ENCODE measurements around the gene XYLT1. TPM values are rescaled to one million over a fixed set of nuclear protein-coding genes. Genes with fewer than 3 reads are reported as not detected.

The XYLT1 gene
- total RNA-seq, 3 donors from 2014 or later (not counting 1 experiment from before 2014, with no cell fraction given) = 40.9 to 55.5 (median 43.8) TPM

DNA sequence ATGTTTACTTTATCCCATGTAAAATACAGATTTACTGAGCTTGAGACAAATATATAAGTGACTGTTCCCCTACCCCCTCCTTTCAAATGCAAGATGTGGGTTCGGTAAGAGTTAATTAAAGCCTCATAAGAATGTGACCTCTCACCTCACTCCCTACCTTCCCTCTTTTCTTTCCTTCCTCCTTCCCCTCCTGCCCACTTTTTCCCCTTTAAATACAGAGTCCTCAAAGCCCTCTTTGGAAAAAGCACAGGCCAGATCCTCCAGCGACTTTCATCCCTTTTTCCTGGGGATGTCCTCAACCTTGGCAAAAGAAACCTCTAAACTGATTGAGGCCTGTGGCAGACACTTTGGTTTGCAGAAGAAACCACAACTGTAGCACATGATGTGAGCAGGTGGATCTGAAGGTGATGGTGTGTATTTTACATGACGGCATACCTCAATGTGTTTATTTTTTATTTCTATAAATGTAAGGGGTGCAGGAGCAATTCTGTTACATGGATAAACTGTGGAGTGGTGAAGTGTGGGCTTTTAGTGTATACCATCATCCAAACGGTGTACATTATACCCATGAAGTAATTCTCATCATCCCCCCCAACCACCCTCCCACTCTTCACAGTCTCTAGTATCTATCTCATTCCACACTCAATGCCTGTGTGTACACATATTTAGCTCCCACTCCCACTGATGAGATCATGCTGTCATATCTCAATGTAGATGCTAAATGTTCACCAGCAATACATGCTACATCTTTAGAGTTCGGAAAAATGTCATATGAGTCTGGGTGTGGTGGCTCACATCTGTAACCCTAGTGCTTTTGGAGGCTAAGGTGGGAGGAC lies 77.7 kb downstream of the XYLT1 start:
- H3K9me3 Mint-ChIP-seq = no peaks in the 10 kb centered on the region
- no peaks in the 10 kb centered on the region for H3K27me3 Mint-ChIP-seq (ENCODE audit: low read depth in 2 of 2)
- H3K4me3 ChIP-seq (ENCODE audit: low read length) = no peak overlapping the region
- H3K4me1 Mint-ChIP-seq = peaks cover 46 to 66% of the 10 kb centered on the region in 2 donors
- TF ChIP-seq, protein P1, sequence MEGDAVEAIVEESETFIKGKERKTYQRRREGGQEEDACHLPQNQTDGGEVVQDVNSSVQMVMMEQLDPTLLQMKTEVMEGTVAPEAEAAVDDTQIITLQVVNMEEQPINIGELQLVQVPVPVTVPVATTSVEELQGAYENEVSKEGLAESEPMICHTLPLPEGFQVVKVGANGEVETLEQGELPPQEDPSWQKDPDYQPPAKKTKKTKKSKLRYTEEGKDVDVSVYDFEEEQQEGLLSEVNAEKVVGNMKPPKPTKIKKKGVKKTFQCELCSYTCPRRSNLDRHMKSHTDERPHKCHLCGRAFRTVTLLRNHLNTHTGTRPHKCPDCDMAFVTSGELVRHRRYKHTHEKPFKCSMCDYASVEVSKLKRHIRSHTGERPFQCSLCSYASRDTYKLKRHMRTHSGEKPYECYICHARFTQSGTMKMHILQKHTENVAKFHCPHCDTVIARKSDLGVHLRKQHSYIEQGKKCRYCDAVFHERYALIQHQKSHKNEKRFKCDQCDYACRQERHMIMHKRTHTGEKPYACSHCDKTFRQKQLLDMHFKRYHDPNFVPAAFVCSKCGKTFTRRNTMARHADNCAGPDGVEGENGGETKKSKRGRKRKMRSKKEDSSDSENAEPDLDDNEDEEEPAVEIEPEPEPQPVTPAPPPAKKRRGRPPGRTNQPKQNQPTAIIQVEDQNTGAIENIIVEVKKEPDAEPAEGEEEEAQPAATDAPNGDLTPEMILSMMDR (IDR thresholded peaks at IDR 0.05) = no peak
- no peaks in the 10 kb centered on the region for H3K9me3 ChIP-seq (ENCODE audit: control insufficient read depth, insufficient read depth, low read length)
- 52% methylated on average over 5 of the region's 5 CpGs for WGBS (ENCODE audit: insufficient coverage)
- ATAC-seq (peak in 1 of 3 donors; percentile 52), DNase-seq (peak in 1 of 2 donors; percentile 52)
- intact Hi-C loops (cut with micrococcal nuclease) = no loop called here
- H3K27ac Mint-ChIP-seq = peak overlapping the region; percentile 13
- H3K4me1 ChIP-seq (ENCODE audit: control insufficient read depth, insufficient read depth, low read length) = peaks cover 30% of the 10 kb centered on the region
- no peaks in the 10 kb centered on the region for H3K36me3 Mint-ChIP-seq
- H3K4me3 Mint-ChIP-seq = no peak overlapping the region
- H3K27me3 ChIP-seq (ENCODE audit: control insufficient read depth, insufficient read depth, low read length) = no peaks in the 10 kb centered on the region
- no peaks in the 10 kb centered on the region for H3K36me3 ChIP-seq (ENCODE audit: control insufficient read depth, insufficient read depth, low read length)
- H3K27ac ChIP-seq (ENCODE audit: low read length) = no peak overlapping the region

- TF ChIP-seq, protein P1 (IDR thresholded peaks at IDR 0.05) = no peak
- Histone ChIP-seq H3K4me1 (ENCODE audit: control insufficient read depth, insufficient read depth, low read length) (peaks cover 23% of the 10 kb centered on the region), H3K27me3 (ENCODE audit: control insufficient read depth, insufficient read depth, low read length) (no peaks in the 10 kb centered on the region), H3K4me3 (ENCODE audit: low read length) (no peak overlapping the region), H3K27ac (ENCODE audit: low read length) (no peak overlapping the region), H3K9me3 (ENCODE audit: control insufficient read depth, insufficient read depth, low read length) (no peaks in the 10 kb centered on the region), H3K36me3 (ENCODE audit: control insufficient read depth, insufficient read depth, low read length) (no peaks in the 10 kb centered on the region)
- intact Hi-C loops (cut with micrococcal nuclease) = no loop called here
- H3K4me1 Mint-ChIP-seq = peaks cover 48 to 73% of the 10 kb centered on the region in 2 donors
- WGBS (ENCODE audit: insufficient coverage) = 92% methylated on average over 8 of the region's 8 CpGs
- H3K36me3 Mint-ChIP-seq = no peaks in the 10 kb centered on the region
- H3K27ac Mint-ChIP-seq = peak overlapping the region; percentile 13
- ATAC-seq (no peak), DNase-seq (no peak)
- no peak overlapping the region for H3K4me3 Mint-ChIP-seq
- no peaks in the 10 kb centered on the region for H3K9me3 Mint-ChIP-seq
- H3K27me3 Mint-ChIP-seq (ENCODE audit: low read depth in 2 of 2) = no peaks in the 10 kb centered on the region
Measured at GRCh38 chr16:17392127-17392856, 78.5 kb downstream of the XYLT1 start.

GRCh38 chr16:17391715-17392114 lies 79.0 kb downstream of the XYLT1 start:
- WGBS (ENCODE audit: insufficient coverage) = 98% methylated on average over 4 of the region's 5 CpGs
- TF ChIP-seq, protein P1 (IDR thresholded peaks at IDR 0.05) = no peak
- H3K27me3 Mint-ChIP-seq (ENCODE audit: low read depth in 2 of 2) = no peaks in the 10 kb centered on the region
- Histone ChIP-seq H3K36me3 (ENCODE audit: control insufficient read depth, insufficient read depth, low read length) (no peaks in the 10 kb centered on the region), H3K9me3 (ENCODE audit: control insufficient read depth, insufficient read depth, low read length) (no peaks in the 10 kb centered on the region), H3K27me3 (ENCODE audit: control insufficient read depth, insufficient read depth, low read length) (no peaks in the 10 kb centered on the region), H3K27ac (ENCODE audit: low read length) (no peak overlapping the region), H3K4me3 (ENCODE audit: low read length) (no peak overlapping the region), H3K4me1 (ENCODE audit: control insufficient read depth, insufficient read depth, low read length) (peaks cover 18% of the 10 kb centered on the region)
- no peaks in the 10 kb centered on the region for H3K36me3 Mint-ChIP-seq
- H3K27ac Mint-ChIP-seq = peak overlapping the region in 1 of 2 donors; percentile 1
- no peak overlapping the region for H3K4me3 Mint-ChIP-seq
- ATAC-seq = no peak
- peaks cover 46 to 69% of the 10 kb centered on the region in 2 donors for H3K4me1 Mint-ChIP-seq
- intact Hi-C loops (cut with micrococcal nuclease) = no loop called here
- no peaks in the 10 kb centered on the region for H3K9me3 Mint-ChIP-seq
- DNase-seq = no peak

All from natural killer cell (primary cell).